Mesendoderm (in vitro differentiated cells): ENCODE measurements around the gene NCOA6.
"Not testable (repeated sequence)": the region's sequence is repeated elsewhere in the genome, so short reads cannot be mapped to it uniquely, and the experiment has no call there.

ENCODE experiments used
- DNase-seq: peaks from one replicate; pipeline ENCODE4 v3.0.0; 2013
- H2AK5ac ChIP-seq: 2 replicates; pipeline ENCODE4 v1.6.1; 2013; ENCODE audit warnings: low read length, inconsistent platforms
- H2BK120ac ChIP-seq: 2 replicates; pipeline ENCODE4 v1.6.1; 2013; ENCODE audit warnings: low read depth, mild to moderate bottlenecking, low read length, moderate library complexity, mixed read lengths
- H2BK15ac ChIP-seq: replicated peaks from 2 replicates; pipeline ENCODE4 v1.6.1; 2013; ENCODE audit warnings: low read depth, mild to moderate bottlenecking, moderate library complexity
- H2BK5ac ChIP-seq: 2 replicates; pipeline ENCODE4 v1.6.1; 2013; ENCODE audit warnings: low read length, inconsistent platforms
- H3K18ac ChIP-seq: 2 replicates; pipeline ENCODE4 v1.6.1; 2013; ENCODE audit warnings: mild to moderate bottlenecking, low read length, mixed read lengths
- H3K23ac ChIP-seq: one replicate; pipeline ENCODE4 v1.6.1; 2013; ENCODE audit warnings: low read length
- H3K27ac ChIP-seq: 2 replicates; pipeline ENCODE4 v1.5.1; 2013; ENCODE audit warnings: low read depth, mild to moderate bottlenecking, inconsistent platforms, low read length, moderate library complexity
- H3K27me3 ChIP-seq: 2 replicates; pipeline ENCODE4 v1.6.1; 2013; ENCODE audit warnings: low read length, control low read depth, mild to moderate bottlenecking, inconsistent platforms; ENCODE audit not compliant: insufficient read depth, poor library complexity
- H3K36me3 ChIP-seq: 2 replicates; pipeline ENCODE4 v1.6.1; 2013; ENCODE audit warnings: low read length, inconsistent platforms; ENCODE audit not compliant: control insufficient read depth, insufficient read depth
- H3K4ac ChIP-seq: one replicate; pipeline ENCODE4 v1.6.1; 2013; ENCODE audit warnings: low read depth, mild to moderate bottlenecking, low read length, moderate library complexity
- H3K4me1 ChIP-seq: 2 replicates; pipeline ENCODE4 v1.6.1; 2013; ENCODE audit warnings: low read depth, low read length, inconsistent platforms; ENCODE audit not compliant: control insufficient read depth
- H3K4me2 ChIP-seq: 2 replicates; pipeline ENCODE4 v1.6.1; 2013; ENCODE audit warnings: low read length
- H3K4me3 ChIP-seq: 2 replicates; pipeline ENCODE4 v1.5.1; 2013; ENCODE audit warnings: mild to moderate bottlenecking, low read length
- H3K56ac ChIP-seq: one replicate; pipeline ENCODE4 v1.6.1; 2013; ENCODE audit warnings: low read length
- H3K79me1 ChIP-seq: 2 replicates; pipeline ENCODE4 v1.6.1; 2013; ENCODE audit warnings: low read length, inconsistent platforms
- H3K79me2 ChIP-seq: 2 replicates; pipeline ENCODE4 v1.6.1; 2013; ENCODE audit warnings: mild to moderate bottlenecking, low read length; ENCODE audit not compliant: control insufficient read depth, insufficient read depth
- H3K9ac ChIP-seq: 2 replicates; pipeline ENCODE4 v1.6.1; 2013; ENCODE audit warnings: low read length, inconsistent platforms
- H4K5ac ChIP-seq: one replicate; pipeline ENCODE4 v1.6.1; 2013; ENCODE audit warnings: low read length
- H4K8ac ChIP-seq: one replicate; pipeline ENCODE4 v1.6.1; 2013; ENCODE audit warnings: low read depth, mild to moderate bottlenecking, control low read depth, low read length, moderate library complexity
- WGBS: extraction: QIAGEN DNeasy Blood & Tissue Kit; methylation state at CpG from one replicate; pipeline ENCODE4 v1.1.7; 2013; ENCODE audit warnings: low lambda C conversion rate, missing lambda C conversion rate; ENCODE audit not compliant: insufficient coverage; ENCODE audit errors: extremely low coverage; 5-methylcytosine and 5-hydroxymethylcytosine counted together

The NCOA6 gene

GRCh38 chr20:34780291-34780690 is 45.2 kb downstream of the NCOA6 start:
- not testable (repeated sequence) for H3K4me2 ChIP-seq, H3K56ac ChIP-seq, H3K79me1 ChIP-seq, H3K4ac ChIP-seq, H2BK15ac ChIP-seq, H2BK120ac ChIP-seq, H3K18ac ChIP-seq, H2BK5ac ChIP-seq, H3K27me3 ChIP-seq, H3K9ac ChIP-seq, H3K36me3 ChIP-seq, H3K23ac ChIP-seq, H2AK5ac ChIP-seq, H3K27ac ChIP-seq, H4K5ac ChIP-seq, DNase-seq, H4K8ac ChIP-seq, H3K79me2 ChIP-seq, H3K4me1 ChIP-seq, H3K4me3 ChIP-seq
- WGBS: no CpG with 5 or more reads among the region's 8 CpGs

- H3K23ac ChIP-seq: no peak overlapping the region
- no peaks in the 10 kb centered on the region for H3K27me3 ChIP-seq
- H3K4me3 ChIP-seq: no peak overlapping the region
- no peak overlapping the region for H3K9ac ChIP-seq
- no CpG with 5 or more reads among the region's 8 CpGs for WGBS
- H2AK5ac ChIP-seq: no peak overlapping the region
- no peak overlapping the region for H2BK5ac ChIP-seq
- H3K4me2 ChIP-seq: no peak overlapping the region
- H3K4ac ChIP-seq: no peak overlapping the region
- no peak overlapping the region for H2BK15ac ChIP-seq
- H3K4me1 ChIP-seq: no peaks in the 10 kb centered on the region
- H3K27ac ChIP-seq: no peak overlapping the region
- H3K79me2 ChIP-seq: no peaks in the 10 kb centered on the region
- no peak overlapping the region for H3K56ac ChIP-seq
- H2BK120ac ChIP-seq: no peak overlapping the region
- no peak overlapping the region for H4K8ac ChIP-seq
- no peak overlapping the region for H3K18ac ChIP-seq
- DNase-seq: no peak
- no peak overlapping the region for H4K5ac ChIP-seq
- H3K79me1 ChIP-seq: no peaks in the 10 kb centered on the region
- no peaks in the 10 kb centered on the region for H3K36me3 ChIP-seq
These were observed 49.3 kb downstream of the NCOA6 start for GRCh38 chr20:34776177-34776576.

- H2AK5ac ChIP-seq: no peak overlapping the region
- no peak overlapping the region for H2BK120ac ChIP-seq
- H3K4me1 ChIP-seq: no peaks in the 10 kb centered on the region
- no peak overlapping the region for H2BK15ac ChIP-seq
- no peak overlapping the region for H3K4ac ChIP-seq
- no peak overlapping the region for H3K4me3 ChIP-seq
- no peak overlapping the region for H3K4me2 ChIP-seq
- H3K79me1 ChIP-seq: no peaks in the 10 kb centered on the region
- H3K79me2 ChIP-seq: no peaks in the 10 kb centered on the region
- no peak overlapping the region for H3K18ac ChIP-seq
- no peaks in the 10 kb centered on the region for H3K36me3 ChIP-seq
- H3K27ac ChIP-seq: no peak overlapping the region
- no peak overlapping the region for H3K9ac ChIP-seq
- H3K23ac ChIP-seq: no peak overlapping the region
- no peak for DNase-seq
- H4K8ac ChIP-seq: no peak overlapping the region
- no peaks in the 10 kb centered on the region for H3K27me3 ChIP-seq
- no peak overlapping the region for H4K5ac ChIP-seq
- H3K56ac ChIP-seq: no peak overlapping the region
- no peak overlapping the region for H2BK5ac ChIP-seq
These were observed 50.6 kb downstream of the NCOA6 start for GRCh38 chr20:34774886-34775285.

GRCh38 chr20:34774449-34774848 is 51.0 kb downstream of the NCOA6 start:
- Histone ChIP-seq H3K4me3 (no peak overlapping the region), H3K4me2 (no peak overlapping the region), H4K8ac (no peak overlapping the region), H2BK120ac (no peak overlapping the region), H3K18ac (no peak overlapping the region), H2BK5ac (no peak overlapping the region), H3K4me1 (no peaks in the 10 kb centered on the region), H3K27ac (no peak overlapping the region), H3K9ac (no peak overlapping the region), H3K56ac (no peak overlapping the region), H3K79me1 (no peaks in the 10 kb centered on the region), H3K36me3 (no peaks in the 10 kb centered on the region), H4K5ac (no peak overlapping the region), H2BK15ac (no peak overlapping the region), H3K23ac (no peak overlapping the region), H3K79me2 (no peaks in the 10 kb centered on the region), H3K4ac (no peak overlapping the region), H2AK5ac (no peak overlapping the region), H3K27me3 (no peaks in the 10 kb centered on the region)
- WGBS: no CpG with 5 or more reads among the region's 3 CpGs
- no peak for DNase-seq

GRCh38 chr20:34773726-34774125 is 51.7 kb downstream of the NCOA6 start:
- H3K4me2 ChIP-seq: no peak overlapping the region
- H3K56ac ChIP-seq: no peak overlapping the region
- no peak overlapping the region for H3K4ac ChIP-seq
- no peak overlapping the region for H4K5ac ChIP-seq
- no peak overlapping the region for H2AK5ac ChIP-seq
- H2BK15ac ChIP-seq: no peak overlapping the region
- H3K27ac ChIP-seq: no peak overlapping the region
- H3K79me2 ChIP-seq: no peaks in the 10 kb centered on the region
- H3K27me3 ChIP-seq: no peaks in the 10 kb centered on the region
- no peak overlapping the region for H2BK5ac ChIP-seq
- H2BK120ac ChIP-seq: no peak overlapping the region
- no peak overlapping the region for H3K18ac ChIP-seq
- H3K79me1 ChIP-seq: no peaks in the 10 kb centered on the region
- no CpG with 5 or more reads among the region's 1 CpG for WGBS
- H3K9ac ChIP-seq: no peak overlapping the region
- no peaks in the 10 kb centered on the region for H3K36me3 ChIP-seq
- no peak overlapping the region for H3K4me3 ChIP-seq
- DNase-seq: no peak
- H4K8ac ChIP-seq: no peak overlapping the region
- H3K23ac ChIP-seq: no peak overlapping the region
- no peaks in the 10 kb centered on the region for H3K4me1 ChIP-seq

GRCh38 chr20:34772437-34772836 is 53.0 kb downstream of the NCOA6 start:
- DNase-seq: no peak
- H2BK5ac ChIP-seq: no peak overlapping the region
- H3K79me1 ChIP-seq: no peaks in the 10 kb centered on the region
- H4K8ac ChIP-seq: no peak overlapping the region
- H3K4me2 ChIP-seq: no peak overlapping the region
- H3K27me3 ChIP-seq: no peaks in the 10 kb centered on the region
- H4K5ac ChIP-seq: no peak overlapping the region
- H3K4ac ChIP-seq: no peak overlapping the region
- H3K4me3 ChIP-seq: no peak overlapping the region
- no peak overlapping the region for H2BK15ac ChIP-seq
- H3K79me2 ChIP-seq: no peaks in the 10 kb centered on the region
- no peak overlapping the region for H3K56ac ChIP-seq
- H2BK120ac ChIP-seq: no peak overlapping the region
- no peak overlapping the region for H3K27ac ChIP-seq
- no peak overlapping the region for H2AK5ac ChIP-seq
- H3K36me3 ChIP-seq: no peaks in the 10 kb centered on the region
- WGBS: no CpG with 5 or more reads among the region's 3 CpGs
- H3K18ac ChIP-seq: no peak overlapping the region
- no peaks in the 10 kb centered on the region for H3K4me1 ChIP-seq
- no peak overlapping the region for H3K23ac ChIP-seq
- no peak overlapping the region for H3K9ac ChIP-seq
